Measurements from ENCODE around the gene COX7A2L.

DNA sequence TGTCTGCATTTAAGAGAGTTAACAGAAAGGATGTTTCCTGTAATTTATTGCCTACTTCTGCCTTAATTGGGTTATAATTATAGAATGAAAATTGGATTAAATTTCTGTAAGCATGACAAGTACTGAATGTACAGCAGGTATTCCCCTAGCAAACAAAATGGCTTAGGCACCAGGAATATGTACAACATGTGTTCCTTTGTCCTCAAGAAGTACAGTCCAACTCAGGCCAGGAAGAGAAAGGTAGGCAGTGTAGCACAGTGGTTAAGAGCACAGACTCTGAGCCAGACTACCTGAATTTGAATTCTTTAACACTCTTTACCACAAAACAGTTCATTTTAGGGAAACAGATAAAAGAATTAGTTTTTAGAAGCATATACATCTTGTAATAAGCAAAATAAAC is 43.1 kb downstream of the COX7A2L start:
- no peak for TF ChIP-seq CTCF (IDR thresholded peaks at IDR 0.05; ENCODE audit: low read length)
- TF ChIP-seq EZH2 (optimal IDR thresholded peaks at IDR 0.05; ENCODE audit: low read depth, low read length), result no peak
- TF ChIP-seq EZH2phosphoT487 (IDR thresholded peaks at IDR 0.05; ENCODE audit: low read length), result no peak
